SK-N-MC (cell line): ENCODE data around the gene GCK.

Experiments
- EZH2 ChIP-seq: fragments of 200-600 bp; sonication (generic); IDR thresholded peaks from one replicate; pipeline ENCODE4 v1.6.1; 2017; ENCODE audit warnings: antibody characterized with exemption
- FOXP2 ChIP-seq: optimal IDR thresholded peaks from 2 replicates; pipeline ENCODE3; 2011; ENCODE audit warnings: mild to moderate bottlenecking, moderate library complexity; ENCODE audit not compliant: insufficient read depth; ENCODE audit errors: extremely low read length, control extremely low read depth
- POLR2AphosphoS5 ChIP-seq: IDR thresholded peaks from 2 replicates; pipeline ENCODE4 v1.6.1; 2012; ENCODE audit warnings: mild to moderate bottlenecking, low read depth, low read length, borderline replicate concordance

DNA sequence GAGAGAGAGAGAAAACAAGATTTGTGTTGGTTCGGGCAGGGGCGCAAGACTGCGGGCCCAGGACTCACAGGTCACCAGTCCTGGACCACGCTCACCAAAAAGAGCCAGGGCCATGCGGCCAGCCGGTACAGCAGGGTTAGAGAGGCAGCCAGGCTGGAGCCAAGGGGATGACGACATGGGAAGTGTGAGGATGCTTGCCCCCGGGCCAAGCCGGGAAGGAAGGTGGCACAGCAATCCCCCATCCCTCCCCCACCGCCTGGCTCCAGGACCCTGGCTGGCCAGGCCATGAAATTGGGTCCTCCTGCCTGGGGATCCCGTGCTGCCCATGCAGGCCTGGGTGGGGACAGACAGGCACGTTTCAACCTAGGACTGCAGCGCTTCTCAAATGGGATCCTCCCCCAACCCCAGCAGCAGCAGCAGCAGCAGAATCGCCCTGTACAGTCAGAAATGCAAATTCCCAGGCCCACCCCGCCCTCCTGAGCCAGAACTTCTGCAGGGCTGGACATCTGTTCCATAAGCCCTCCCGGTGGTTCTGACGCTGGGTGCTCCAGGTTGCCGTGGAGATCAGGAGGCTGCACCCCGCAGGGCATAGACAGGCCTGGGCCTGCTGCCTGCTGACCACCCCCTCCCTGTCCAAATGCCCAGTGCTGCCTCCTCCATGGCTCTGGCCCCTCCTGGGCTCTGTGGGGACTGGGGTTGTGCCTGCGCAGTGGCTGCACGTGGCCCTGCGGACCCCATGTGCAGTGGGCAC, 46.5 kb upstream of the GCK start:
- TF ChIP-seq EZH2 = no peak
- TF ChIP-seq POLR2AphosphoS5 = no peak
- no peak for TF ChIP-seq FOXP2
